ENCODE data around the gene HTR7.

HTR7 gene

GRCh38 chr10:90847436-90847835 is 10.4 kb downstream of the HTR7 start:
- DNase-seq (ENCODE audit: low read depth) = peak; percentile 74
- TF ChIP-seq CTCF (conservative IDR thresholded peaks at IDR 0.05; ENCODE audit: low read depth, low read length) = no peak
- no peak overlapping the region for H3K4me3 ChIP-seq (ENCODE audit: low read depth, low read length)

- peak; percentile 35 for DNase-seq (ENCODE audit: low read depth)
- TF ChIP-seq CTCF (conservative IDR thresholded peaks at IDR 0.05; ENCODE audit: low read depth, low read length) = no peak
- no peak overlapping the region for H3K4me3 ChIP-seq (ENCODE audit: low read depth, low read length)
Measured at GRCh38 chr10:90846746-90847145, 11.1 kb downstream of the HTR7 start.

DNA sequence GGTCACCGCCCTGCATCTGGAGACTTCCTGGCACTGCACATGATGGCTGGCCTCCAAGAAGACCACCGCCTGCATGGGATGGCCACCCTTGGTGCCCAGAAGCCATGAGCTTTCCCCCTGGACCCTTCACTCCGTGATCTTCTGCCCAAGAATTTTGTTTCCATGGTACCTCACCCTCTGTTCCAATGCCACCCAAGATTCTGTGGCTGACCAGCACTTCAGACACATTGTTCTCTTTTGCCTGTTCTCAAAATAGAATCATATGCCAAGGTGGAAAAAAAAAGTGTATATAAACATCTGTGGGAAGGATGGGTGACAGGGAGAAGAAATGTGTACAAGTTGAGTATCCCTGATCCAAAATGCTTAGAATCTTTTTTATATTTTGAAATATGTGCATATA is 12.1 kb downstream of the HTR7 start:
- TF ChIP-seq CTCF (conservative IDR thresholded peaks at IDR 0.05; ENCODE audit: low read depth, low read length) = no peak
- no peak for DNase-seq (ENCODE audit: low read depth)
- no peak overlapping the region for H3K4me3 ChIP-seq (ENCODE audit: low read depth, low read length)

DNA sequence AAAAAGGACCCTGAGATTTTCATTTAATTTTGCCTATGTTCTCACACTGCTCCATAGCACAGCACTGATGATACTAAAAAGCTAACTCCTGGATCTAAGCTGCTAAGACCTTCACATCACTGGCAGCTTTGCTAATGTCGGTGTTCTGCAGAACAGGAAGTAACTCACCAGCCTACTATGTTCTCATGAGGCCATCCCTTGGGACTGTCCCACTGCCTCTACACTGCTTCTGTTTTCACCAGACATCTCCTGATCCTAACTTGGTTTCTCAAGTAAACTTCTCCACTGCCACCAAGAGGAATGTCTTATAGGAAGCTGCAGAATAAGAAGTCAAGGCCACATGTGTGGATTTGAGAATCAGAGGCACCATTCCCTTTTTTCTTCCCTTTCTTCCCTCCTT is 15.1 kb downstream of the HTR7 start:
- TF ChIP-seq CTCF (conservative IDR thresholded peaks at IDR 0.05; ENCODE audit: low read depth, low read length) = no peak
- no peak for DNase-seq (ENCODE audit: low read depth)

GRCh38 chr10:90837486-90837885 is 20.4 kb downstream of the HTR7 start:
- DNase-seq (ENCODE audit: low read depth) = no peak
- TF ChIP-seq CTCF (conservative IDR thresholded peaks at IDR 0.05; ENCODE audit: low read depth, low read length) = no peak
- H3K4me3 ChIP-seq (ENCODE audit: low read depth, low read length) = no peak overlapping the region

More for the DNA sequence above, 15.1 kb downstream of the HTR7 start:
- H3K4me3 ChIP-seq (ENCODE audit: low read depth, low read length) = no peak overlapping the region

- no peak for TF ChIP-seq CTCF (conservative IDR thresholded peaks at IDR 0.05; ENCODE audit: low read depth, low read length)
- no peak for DNase-seq (ENCODE audit: low read depth)
- no peak overlapping the region for H3K4me3 ChIP-seq (ENCODE audit: low read depth, low read length)
Measured at GRCh38 chr10:90834326-90834725, 23.5 kb downstream of the HTR7 start.

DNA sequence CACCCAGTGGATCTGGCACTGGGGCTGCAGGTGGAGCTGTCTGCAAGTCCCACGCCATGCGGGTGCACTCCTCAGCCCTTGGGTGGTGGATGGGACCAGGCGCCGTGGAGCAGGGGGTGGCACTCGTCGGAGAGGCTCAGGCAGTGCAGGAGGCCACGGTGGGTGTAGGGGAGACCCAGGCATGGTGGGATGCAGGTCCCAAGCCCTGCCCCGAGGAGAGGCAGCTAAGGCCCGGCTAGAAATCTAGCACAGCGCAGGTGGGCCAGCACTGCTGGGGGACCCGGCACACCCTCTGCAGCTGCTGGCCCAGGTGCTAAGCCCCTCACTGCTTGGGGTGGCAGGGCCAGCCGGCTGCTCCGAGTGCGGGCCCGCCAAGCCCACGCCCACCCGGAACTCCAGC is 25.7 kb downstream of the HTR7 start:
- TF ChIP-seq CTCF (conservative IDR thresholded peaks at IDR 0.05; ENCODE audit: low read depth, low read length) = no peak
- no peak overlapping the region for H3K4me3 ChIP-seq (ENCODE audit: low read depth, low read length)
- no peak for DNase-seq (ENCODE audit: low read depth)

All from choroid plexus epithelial cell (primary cell).